Stimulated activated naive CD8-positive, alpha-beta T cell treated with anti-CD3 and anti-CD28 coated beads, Interleukin-15, Interleukin-2, amounts not matched to agents 100 ng/mL and 50 ng/mL, for 24 hours (primary cell): Measurements from ENCODE around the gene FAM184A.
"Not testable (repeated sequence)": the region's sequence is repeated elsewhere in the genome, so short reads cannot be mapped to it uniquely, and the experiment has no call there.

Source experiments
- H3K27ac Mint-ChIP-seq: one replicate; pipeline ENCODE4 v1.8.0; 2021; ENCODE audit warnings: mild to moderate bottlenecking, mixed read lengths
- H3K27me3 Mint-ChIP-seq: one replicate; pipeline ENCODE4 v1.8.0; 2021; ENCODE audit warnings: mixed read lengths
- H3K36me3 Mint-ChIP-seq: one replicate; pipeline ENCODE4 v1.8.0; 2021; ENCODE audit warnings: low read depth, mixed read lengths
- H3K4me1 Mint-ChIP-seq: one replicate; pipeline ENCODE4 v1.8.0; 2021; ENCODE audit warnings: low read depth, mixed read lengths
- H3K4me3 Mint-ChIP-seq: one replicate; pipeline ENCODE4 v1.8.0; 2021; ENCODE audit warnings: mild to moderate bottlenecking, mixed read lengths
- H3K9me3 Mint-ChIP-seq: one replicate; pipeline ENCODE4 v1.8.0; 2021; ENCODE audit warnings: mixed read lengths

The FAM184A gene

GRCh38 chr6:119078376-119079282 is at the start of gene FAM184A:
Gene FAM184A, minus strand, starts transcription at chr6:119078664. Its CDS starts 365 bp downstream, at chr6:119078299.
- Mint-ChIP-seq H3K27ac (peak within 1 kb of the TSS; percentile 90), H3K4me1 (peaks cover 33% of the 10 kb centered on the region), H3K36me3 (peaks cover 5% of the 10 kb centered on the region), H3K9me3 (peaks cover 16% of the 10 kb centered on the region), H3K4me3 (peak within 1 kb of the TSS; percentile 92), H3K27me3 (peaks cover 26% of the 10 kb centered on the region)

- peaks cover 6% of the 10 kb centered on the region for H3K4me1 Mint-ChIP-seq
- no peaks in the 10 kb centered on the region for H3K27me3 Mint-ChIP-seq
- H3K4me3 Mint-ChIP-seq = no peak overlapping the region
- H3K9me3 Mint-ChIP-seq = no peaks in the 10 kb centered on the region
- no peak overlapping the region for H3K27ac Mint-ChIP-seq
- no peaks in the 10 kb centered on the region for H3K36me3 Mint-ChIP-seq
Observed at GRCh38 chr6:119127627-119128026, 49.2 kb upstream of the FAM184A start.

- Mint-ChIP-seq H3K36me3 (no peaks in the 10 kb centered on the region), H3K27me3 (no peaks in the 10 kb centered on the region), H3K9me3 (no peaks in the 10 kb centered on the region), H3K4me1 (peaks cover 6% of the 10 kb centered on the region), H3K27ac (no peak overlapping the region), H3K4me3 (no peak overlapping the region)
Observed at GRCh38 chr6:119126826-119127225, 48.4 kb upstream of the FAM184A start.

GRCh38 chr6:119126140-119126539 is 47.7 kb upstream of the FAM184A start:
- Mint-ChIP-seq H3K27ac (no peak overlapping the region), H3K4me1 (peaks cover 6% of the 10 kb centered on the region), H3K4me3 (no peak overlapping the region), H3K36me3 (no peaks in the 10 kb centered on the region), H3K27me3 (no peaks in the 10 kb centered on the region), H3K9me3 (no peaks in the 10 kb centered on the region)

GRCh38 chr6:119125576-119125975 is 47.1 kb upstream of the FAM184A start:
- H3K9me3 Mint-ChIP-seq = no peaks in the 10 kb centered on the region
- no peak overlapping the region for H3K27ac Mint-ChIP-seq
- no peaks in the 10 kb centered on the region for H3K27me3 Mint-ChIP-seq
- H3K4me1 Mint-ChIP-seq = peaks cover 6% of the 10 kb centered on the region
- no peaks in the 10 kb centered on the region for H3K36me3 Mint-ChIP-seq
- H3K4me3 Mint-ChIP-seq = no peak overlapping the region

- Mint-ChIP-seq H3K27ac (no peak overlapping the region), H3K27me3 (no peaks in the 10 kb centered on the region), H3K4me1 (peaks cover 1% of the 10 kb centered on the region), H3K4me3 (no peak overlapping the region), H3K36me3 (no peaks in the 10 kb centered on the region), H3K9me3 (no peaks in the 10 kb centered on the region)
Observed at GRCh38 chr6:119124079-119124824, 45.8 kb upstream of the FAM184A start.

- Mint-ChIP-seq H3K36me3 (no peaks in the 10 kb centered on the region), H3K9me3 (no peaks in the 10 kb centered on the region), H3K27ac (no peak overlapping the region), H3K4me1 (no peaks in the 10 kb centered on the region), H3K4me3 (no peak overlapping the region), H3K27me3 (no peaks in the 10 kb centered on the region)
Observed at GRCh38 chr6:119122336-119122735, 43.9 kb upstream of the FAM184A start.

- Mint-ChIP-seq H3K36me3 (no peaks in the 10 kb centered on the region), H3K4me1 (no peaks in the 10 kb centered on the region), H3K9me3 (no peaks in the 10 kb centered on the region), H3K4me3 (no peak overlapping the region), H3K27ac (no peak overlapping the region), H3K27me3 (no peaks in the 10 kb centered on the region)
Observed at GRCh38 chr6:119121367-119121766, 42.9 kb upstream of the FAM184A start.

GRCh38 chr6:119119989-119120388 is 41.5 kb upstream of the FAM184A start:
- Mint-ChIP-seq H3K4me3 (no peak overlapping the region), H3K36me3 (no peaks in the 10 kb centered on the region), H3K4me1 (no peaks in the 10 kb centered on the region), H3K27ac (no peak overlapping the region), H3K27me3 (no peaks in the 10 kb centered on the region), H3K9me3 (no peaks in the 10 kb centered on the region)

GRCh38 chr6:119119062-119119461 is 40.6 kb upstream of the FAM184A start:
- not testable (repeated sequence) for H3K4me1 Mint-ChIP-seq, H3K27ac Mint-ChIP-seq, H3K4me3 Mint-ChIP-seq, H3K9me3 Mint-ChIP-seq, H3K36me3 Mint-ChIP-seq, H3K27me3 Mint-ChIP-seq

- H3K4me1 Mint-ChIP-seq = no peaks in the 10 kb centered on the region
- peaks cover 4% of the 10 kb centered on the region for H3K27me3 Mint-ChIP-seq
- H3K9me3 Mint-ChIP-seq = no peaks in the 10 kb centered on the region
- H3K27ac Mint-ChIP-seq = no peak overlapping the region
- H3K4me3 Mint-ChIP-seq = no peak overlapping the region
- no peaks in the 10 kb centered on the region for H3K36me3 Mint-ChIP-seq
Observed at GRCh38 chr6:119116712-119117281, 38.3 kb upstream of the FAM184A start.

GRCh38 chr6:119113961-119114360 is 35.5 kb upstream of the FAM184A start:
- no peaks in the 10 kb centered on the region for H3K36me3 Mint-ChIP-seq
- no peak overlapping the region for H3K4me3 Mint-ChIP-seq
- H3K9me3 Mint-ChIP-seq = no peaks in the 10 kb centered on the region
- peaks cover 9% of the 10 kb centered on the region for H3K4me1 Mint-ChIP-seq
- no peak overlapping the region for H3K27ac Mint-ChIP-seq
- peaks cover 4% of the 10 kb centered on the region for H3K27me3 Mint-ChIP-seq

GRCh38 chr6:119112812-119113530 is 34.5 kb upstream of the FAM184A start:
- H3K9me3 Mint-ChIP-seq = no peaks in the 10 kb centered on the region
- H3K4me3 Mint-ChIP-seq = no peak overlapping the region
- peaks cover 13% of the 10 kb centered on the region for H3K4me1 Mint-ChIP-seq
- peaks cover 4% of the 10 kb centered on the region for H3K27me3 Mint-ChIP-seq
- no peak overlapping the region for H3K27ac Mint-ChIP-seq
- no peaks in the 10 kb centered on the region for H3K36me3 Mint-ChIP-seq

GRCh38 chr6:119110601-119111548 is 32.4 kb upstream of the FAM184A start:
- Mint-ChIP-seq H3K9me3 (no peaks in the 10 kb centered on the region), H3K36me3 (no peaks in the 10 kb centered on the region), H3K27ac (no peak overlapping the region), H3K4me3 (no peak overlapping the region), H3K4me1 (peaks cover 15% of the 10 kb centered on the region), H3K27me3 (peaks cover 4% of the 10 kb centered on the region)
